ENCODE results near the gene TMPRSS3.

DNA sequence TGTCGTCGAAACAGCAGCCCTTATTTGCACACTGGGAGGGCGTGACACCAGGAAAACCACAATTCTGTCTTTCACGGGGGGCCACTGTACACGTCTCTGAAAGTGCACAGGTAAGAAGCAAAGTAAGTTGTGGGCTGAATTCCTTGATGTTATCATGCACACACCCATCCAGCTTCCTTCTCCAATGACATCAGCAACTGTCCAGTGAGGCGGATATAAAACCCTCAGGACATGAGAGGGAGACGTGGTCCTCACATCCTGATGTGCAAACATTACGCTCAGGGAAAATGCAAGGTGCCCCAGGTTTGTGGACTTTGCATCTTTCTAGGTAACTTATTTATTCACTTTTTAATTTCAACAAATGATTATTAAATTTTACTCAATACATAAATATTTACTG is 32.5 kb downstream of the TMPRSS3 start:
- no peak for TF ChIP-seq POLR2A (IDR thresholded peaks at IDR 0.05)
- TF ChIP-seq, protein P1, sequence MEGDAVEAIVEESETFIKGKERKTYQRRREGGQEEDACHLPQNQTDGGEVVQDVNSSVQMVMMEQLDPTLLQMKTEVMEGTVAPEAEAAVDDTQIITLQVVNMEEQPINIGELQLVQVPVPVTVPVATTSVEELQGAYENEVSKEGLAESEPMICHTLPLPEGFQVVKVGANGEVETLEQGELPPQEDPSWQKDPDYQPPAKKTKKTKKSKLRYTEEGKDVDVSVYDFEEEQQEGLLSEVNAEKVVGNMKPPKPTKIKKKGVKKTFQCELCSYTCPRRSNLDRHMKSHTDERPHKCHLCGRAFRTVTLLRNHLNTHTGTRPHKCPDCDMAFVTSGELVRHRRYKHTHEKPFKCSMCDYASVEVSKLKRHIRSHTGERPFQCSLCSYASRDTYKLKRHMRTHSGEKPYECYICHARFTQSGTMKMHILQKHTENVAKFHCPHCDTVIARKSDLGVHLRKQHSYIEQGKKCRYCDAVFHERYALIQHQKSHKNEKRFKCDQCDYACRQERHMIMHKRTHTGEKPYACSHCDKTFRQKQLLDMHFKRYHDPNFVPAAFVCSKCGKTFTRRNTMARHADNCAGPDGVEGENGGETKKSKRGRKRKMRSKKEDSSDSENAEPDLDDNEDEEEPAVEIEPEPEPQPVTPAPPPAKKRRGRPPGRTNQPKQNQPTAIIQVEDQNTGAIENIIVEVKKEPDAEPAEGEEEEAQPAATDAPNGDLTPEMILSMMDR (IDR thresholded peaks at IDR 0.05): no peak
